Prostate gland (tissue), 2 donors: ENCODE measurements around the gene CPA1.

Experiments used
- POLR2A ChIP-seq: fragments of 450-650 bp; IDR thresholded peaks from one replicate; pipeline ENCODE4 v1.6.1; 2016; ENCODE audit warnings: antibody characterized with exemption, mild to moderate bottlenecking
- TF ChIP-seq, protein P1 (sequence below), 4 experiments: fragments of 200-600 bp in 2 of 4; fragments of 450-650 bp in 2 of 4; sonication (generic) in 2 of 4; IDR thresholded peaks; 1 replicate in 3 of 4; 2 replicates in 1 of 4; pipeline ENCODE4 v1.5.1; 2016 to 2019; ENCODE audit warnings: antibody characterized with exemption in 4 of 4, mild to moderate bottlenecking in 2 of 4, moderate library complexity in 2 of 4

DNA sequence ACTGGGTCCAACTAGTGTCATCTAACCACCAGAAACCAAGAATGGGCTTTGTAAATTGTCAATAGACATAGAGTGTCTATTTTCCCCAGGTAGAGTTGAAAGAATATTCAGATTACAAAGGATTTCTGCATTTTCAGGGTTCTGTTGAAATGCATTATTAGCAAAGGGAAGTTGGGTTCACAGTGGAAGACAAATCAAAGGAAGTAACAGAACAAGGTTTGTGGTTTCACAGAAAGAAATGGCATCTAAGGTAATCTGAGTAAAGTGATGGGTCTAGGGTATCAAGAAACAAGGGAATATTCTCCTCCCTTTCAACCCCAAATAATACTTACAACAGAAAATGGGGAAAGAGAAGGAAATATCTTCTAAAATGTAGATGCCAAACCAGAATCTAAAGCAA is 34.7 kb downstream of the CPA1 start:
- TF ChIP-seq, protein P1, sequence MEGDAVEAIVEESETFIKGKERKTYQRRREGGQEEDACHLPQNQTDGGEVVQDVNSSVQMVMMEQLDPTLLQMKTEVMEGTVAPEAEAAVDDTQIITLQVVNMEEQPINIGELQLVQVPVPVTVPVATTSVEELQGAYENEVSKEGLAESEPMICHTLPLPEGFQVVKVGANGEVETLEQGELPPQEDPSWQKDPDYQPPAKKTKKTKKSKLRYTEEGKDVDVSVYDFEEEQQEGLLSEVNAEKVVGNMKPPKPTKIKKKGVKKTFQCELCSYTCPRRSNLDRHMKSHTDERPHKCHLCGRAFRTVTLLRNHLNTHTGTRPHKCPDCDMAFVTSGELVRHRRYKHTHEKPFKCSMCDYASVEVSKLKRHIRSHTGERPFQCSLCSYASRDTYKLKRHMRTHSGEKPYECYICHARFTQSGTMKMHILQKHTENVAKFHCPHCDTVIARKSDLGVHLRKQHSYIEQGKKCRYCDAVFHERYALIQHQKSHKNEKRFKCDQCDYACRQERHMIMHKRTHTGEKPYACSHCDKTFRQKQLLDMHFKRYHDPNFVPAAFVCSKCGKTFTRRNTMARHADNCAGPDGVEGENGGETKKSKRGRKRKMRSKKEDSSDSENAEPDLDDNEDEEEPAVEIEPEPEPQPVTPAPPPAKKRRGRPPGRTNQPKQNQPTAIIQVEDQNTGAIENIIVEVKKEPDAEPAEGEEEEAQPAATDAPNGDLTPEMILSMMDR (IDR thresholded peaks at IDR 0.05): no peak
- TF ChIP-seq POLR2A: no peak
